ENCODE data around the gene GREM1.

GRCh38 chr15:32701863-32702262, 15.9 kb upstream of the GREM1 start:
- no peak for TF ChIP-seq POLR2A (IDR thresholded peaks at IDR 0.05)
- no peak for TF ChIP-seq CTCF (IDR thresholded peaks at IDR 0.05)
- no peak for TF ChIP-seq EP300 (IDR thresholded peaks at IDR 0.05)

Measured in upper lobe of left lung (tissue), 4 donors.